A549 (cell line): ENCODE measurements around the gene RBM47. TPM values are rescaled to one million over a fixed set of nuclear protein-coding genes. Genes with fewer than 3 reads are reported as not detected.
A peak's percentile ranks its signal among the peaks of the same experiment; 100 is the strongest.

ENCODE experiments used
- ATAC-seq, 2 experiments: fragments of 200-7000 bp in 1 of 2; fragments of >200 bp in 1 of 2; cut with Nextera tagmentation in 1 of 2; cut with Tn5 transposase in 1 of 2; 3 replicates each; pipeline versions ENCODE4 v1.8.0 to v1.9.1; 2018 to 2020; ENCODE audit warnings: mild to moderate bottlenecking in 1 of 2, moderate library complexity in 1 of 2
- CTCF ChIA-PET: fragments of 300-600 bp; sonication (Branson Sonifier 250); formaldehyde crosslinking; extraction: SDS; loops from one replicate; lab custom pipeline; 2021; ENCODE audit warnings: antibody characterized with exemption, inconsistent platforms; lab: Yijun Ruan, JAX
- POLR2A ChIA-PET: fragments of 350-600 bp; formaldehyde crosslinking; extraction: SDS; loops from one replicate; lab custom pipeline; 2021; ENCODE audit warnings: antibody characterized with exemption, inconsistent platforms; lab: Yijun Ruan, JAX
- DNase-seq, 2 experiments: peaks; one replicate each; pipeline versions ENCODE4 v3.0.0 to v3.0.0-alpha.2; 2011 to 2016; ENCODE audit warnings: low read depth in 1 of 2, low spot score in 1 of 2
- FAIRE-seq: peaks from 2 replicates; lab custom pipeline; 2011; peaks lifted over from hg19 to GRCh38; lab: Jason Lieb, UNC
- H3K27ac ChIP-seq, 2 experiments: fragments of >200 bp; sonication (Bioruptor Twin); formaldehyde crosslinking; 3 replicates each; pipeline ENCODE4 v1.5.1; 2016 to 2017
- H3K4me1 ChIP-seq: fragments of >200 bp; sonication (Bioruptor Twin); formaldehyde crosslinking; 3 replicates; pipeline ENCODE4 v1.6.1; 2016
- H3K4me2 ChIP-seq: fragments of >200 bp; sonication (Bioruptor Twin); formaldehyde crosslinking; 3 replicates; pipeline ENCODE4 v1.6.1; 2016
- H3K4me3 ChIP-seq: fragments of >200 bp; sonication (Bioruptor Twin); formaldehyde crosslinking; 3 replicates; pipeline ENCODE4 v1.5.1; 2016
- H3K9me3 ChIP-seq: fragments of >200 bp; sonication (Bioruptor Twin); formaldehyde crosslinking; 3 replicates; pipeline ENCODE4 v1.6.1; 2016
- ATOH8 ChIP-seq: fragments of 250-450 bp; sonication (Bioruptor Pico); IDR thresholded peaks from 2 replicates; pipeline ENCODE4 v1.5.0; 2020; ENCODE audit warnings: low read depth, mild to moderate bottlenecking, moderate library complexity
- CEBPB ChIP-seq, 2 experiments: fragments of >200 bp in 1 of 2; sonication (Bioruptor Twin) in 1 of 2; formaldehyde crosslinking in 1 of 2; IDR thresholded peaks; 2 replicates each; pipeline ENCODE4 v1.6.1; 2012 to 2016
- E2F6 ChIP-seq: IDR thresholded peaks from 2 replicates; pipeline ENCODE4 v1.6.1; 2012; ENCODE audit warnings: low read depth, borderline replicate concordance
- EHF ChIP-seq: fragments of 250-450 bp; sonication (Bioruptor Pico); IDR thresholded peaks from 2 replicates; pipeline ENCODE4 v1.5.0; 2020; ENCODE audit warnings: mild to moderate bottlenecking
- EHMT2 ChIP-seq: fragments of 200-600 bp; sonication (generic); IDR thresholded peaks from 2 replicates; pipeline ENCODE4 v1.6.1; 2016; ENCODE audit warnings: antibody characterized with exemption, low read depth, mild to moderate bottlenecking, moderate library complexity
- FOSL2 ChIP-seq, 2 experiments: fragments of 450-650 bp in 1 of 2; fragments of >200 bp in 1 of 2; sonication (Bioruptor Twin) in 1 of 2; formaldehyde crosslinking; IDR thresholded peaks; 2 replicates each; pipeline versions ENCODE4 v1.5.0 to v1.6.1; 2016 to 2020; ENCODE audit warnings: mild to moderate bottlenecking in 1 of 2, moderate library complexity in 1 of 2
- GATA3 ChIP-seq: IDR thresholded peaks from 2 replicates; pipeline ENCODE4 v1.6.1; 2012; ENCODE audit warnings: borderline replicate concordance
- HDAC2 ChIP-seq: fragments of 200-600 bp; sonication (generic); IDR thresholded peaks from 2 replicates; pipeline ENCODE4 v1.6.1; 2016
- HEYL ChIP-seq: fragments of 250-450 bp; sonication (Bioruptor Pico); IDR thresholded peaks from 2 replicates; pipeline ENCODE4 v1.8.0; 2021; ENCODE audit warnings: mild to moderate bottlenecking, moderate library complexity
- HOXB5 ChIP-seq: fragments of 250-450 bp; sonication (Bioruptor Pico); IDR thresholded peaks from 2 replicates; pipeline ENCODE4 v1.5.0; 2020; ENCODE audit warnings: mild to moderate bottlenecking, moderate library complexity
- KDM5A ChIP-seq: fragments of 200-600 bp; sonication (generic); IDR thresholded peaks from 2 replicates; pipeline ENCODE4 v1.6.1; 2016; ENCODE audit warnings: antibody characterized with exemption, mild to moderate bottlenecking
- MAFK ChIP-seq: fragments of 450-650 bp; IDR thresholded peaks from 2 replicates; pipeline ENCODE4 v1.6.1; 2014; ENCODE audit not compliant: partially characterized antibody
- NFE2L2 ChIP-seq: fragments of 150-350 bp; conservative IDR thresholded peaks from 2 replicates; pipeline ENCODE4 v1.6.1; 2014; ENCODE audit warnings: low read length
- NR3C1 ChIP-seq: fragments of >200 bp; sonication (Bioruptor Twin); formaldehyde crosslinking; IDR thresholded peaks from 3 replicates; pipeline ENCODE4 v1.6.1; 2017
- PHF8 ChIP-seq: fragments of 200-600 bp; sonication (generic); IDR thresholded peaks from 2 replicates; pipeline ENCODE4 v1.6.1; 2016; ENCODE audit warnings: low read depth, mild to moderate bottlenecking, antibody characterized with exemption, moderate library complexity, borderline replicate concordance
- SREBF2 ChIP-seq: fragments of 450-650 bp; IDR thresholded peaks from 2 replicates; pipeline ENCODE4 v1.6.1; 2014; ENCODE audit warnings: mild to moderate bottlenecking, moderate library complexity
- TFCP2L1 ChIP-seq: fragments of 250-450 bp; sonication (Bioruptor Pico); IDR thresholded peaks from 2 replicates; pipeline ENCODE4 v1.5.0; 2021; ENCODE audit warnings: mild to moderate bottlenecking
- ZFP36 ChIP-seq: fragments of 450-650 bp; IDR thresholded peaks from 2 replicates; pipeline ENCODE4 v1.6.1; 2014; ENCODE audit warnings: borderline replicate concordance; ENCODE audit not compliant: partially characterized antibody
- ZSCAN20 ChIP-seq: fragments of 250-450 bp; sonication (Bioruptor Pico); IDR thresholded peaks from 2 replicates; pipeline ENCODE4 v1.8.0; 2022; ENCODE audit warnings: mild to moderate bottlenecking, moderate library complexity
- WGBS: methylation state at CpG from one replicate; pipeline ENCODE4 v1.1.6; 2017; ENCODE audit errors: missing lambda C conversion rate; 5-methylcytosine and 5-hydroxymethylcytosine counted together
- polyA plus RNA-seq, 4 experiments: library from polyadenylated mRNA; depleted of rRNA in 3 of 4; stranded (reverse); fragments of >200 nt; fragmentation: RNase III in 1 of 4; extraction: RNeasy Plus Mini Kit Qiagen cat#74134 plus additional on column Dnase treatment in 1 of 4; gene quantifications; 2 replicates in 3 of 4; 3 replicates in 1 of 4; pipeline ENCODE4 v1.2.3, GENCODE V29; 2011 to 2017
- TF ChIP-seq, protein P1 (sequence below): IDR thresholded peaks from 2 replicates; pipeline ENCODE4 v1.6.1; 2012

RBM47 gene
- polyA plus RNA-seq, 2 of the 4 experiments (the other 2 are of a cell fraction), result 38.1 to 43.3 TPM

GRCh38 chr4:40526741-40527140 is 102.9 kb downstream of the RBM47 start (continued):
- TF ChIP-seq EHF (CRISPR knock-in tag), result no peak
- TF ChIP-seq, protein P1, sequence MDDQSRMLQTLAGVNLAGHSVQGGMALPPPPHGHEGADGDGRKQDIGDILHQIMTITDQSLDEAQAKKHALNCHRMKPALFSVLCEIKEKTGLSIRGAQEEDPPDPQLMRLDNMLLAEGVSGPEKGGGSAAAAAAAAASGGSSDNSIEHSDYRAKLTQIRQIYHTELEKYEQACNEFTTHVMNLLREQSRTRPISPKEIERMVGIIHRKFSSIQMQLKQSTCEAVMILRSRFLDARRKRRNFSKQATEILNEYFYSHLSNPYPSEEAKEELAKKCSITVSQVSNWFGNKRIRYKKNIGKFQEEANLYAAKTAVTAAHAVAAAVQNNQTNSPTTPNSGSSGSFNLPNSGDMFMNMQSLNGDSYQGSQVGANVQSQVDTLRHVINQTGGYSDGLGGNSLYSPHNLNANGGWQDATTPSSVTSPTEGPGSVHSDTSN, result no peak
- no peak for TF ChIP-seq EHMT2

- Histone ChIP-seq H3K4me3 (peak overlapping the region; percentile 18; the same call in 1 of the 3 replicates), H3K27ac (peak overlapping the region; percentile 84 to 98), H3K4me1 (peaks cover 38% of the 10 kb centered on the region), H3K9me3 (no peaks in the 10 kb centered on the region), H3K4me2 (peak overlapping the region; percentile 91)
- DNase-seq (peak; percentile 48 to 82), FAIRE-seq (peak; percentile 73), ATAC-seq (peak; percentile 94 to 95)
- TF ChIP-seq MAFK, result peak; percentile 99
- TF ChIP-seq CEBPB (IDR thresholded peaks at IDR 0.05), result peak in 1 of 2 experiments; percentile 28; a peak in 1 of 4 replicates
- TF ChIP-seq FOSL2 (IDR thresholded peaks at IDR 0.05), result peak; percentile 33; the same call in 1 of the 2 replicates
- peak; percentile 86 for TF ChIP-seq FOSL2 (CRISPR knock-in tag; IDR thresholded peaks at IDR 0.05)
- TF ChIP-seq KDM5A, result no peak
- TF ChIP-seq NFE2L2, result peak; percentile 99
- 0 out of 2 replicates have a peak, but pooled peaks have one; percentile 31 for TF ChIP-seq HOXB5
- ChIA-PET CTCF (interaction anchor here (0.6 to 1.1 kb wide), 3 partner anchors 7 to 37 kb away, joined by 3 read pairs; no protein-coding TSS in a partner anchor), POLR2A (no interaction called here)
- 1% methylated on average over 8 of the region's 8 CpGs for WGBS
Observed at GRCh38 chr4:40525752-40526598, 103.7 kb downstream of the RBM47 start.

DNA sequence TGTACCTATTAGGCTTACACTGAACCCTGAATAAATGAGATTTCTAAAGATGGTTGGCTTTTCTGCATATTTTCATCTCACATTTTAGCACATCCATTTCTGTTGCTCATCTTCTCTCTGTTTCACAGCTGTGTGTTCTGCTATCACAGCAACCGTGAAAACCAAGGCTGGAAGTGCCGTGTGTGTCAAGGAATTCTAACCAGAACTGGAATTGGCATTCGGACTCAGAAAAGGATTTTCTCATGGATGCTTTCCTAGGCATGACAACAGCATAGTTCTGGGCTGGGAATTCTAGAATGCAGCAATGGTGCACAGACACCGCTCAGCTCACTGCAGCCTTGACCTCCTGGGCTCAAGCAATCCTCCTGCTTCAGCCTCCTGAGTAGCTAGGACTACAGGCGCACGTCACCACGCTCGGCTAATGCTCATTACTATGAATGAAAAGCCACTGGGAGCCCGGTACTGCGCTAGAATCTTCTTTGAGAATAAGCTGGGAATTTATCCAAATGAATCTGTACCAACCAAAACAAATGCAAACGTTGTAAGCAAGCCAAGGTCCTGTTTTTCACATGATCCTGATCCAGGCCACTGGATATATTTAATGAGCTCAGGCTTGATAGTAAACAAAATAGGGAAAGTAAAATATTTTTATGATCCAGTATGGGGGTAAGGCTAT is 105.2 kb downstream of the RBM47 start:
- DNase-seq, result no peak
- ChIA-PET CTCF (no interaction called here), POLR2A (interaction anchor here (0.7 kb wide), 1 partner anchor 10 kb away, joined by 3 read pairs; no protein-coding TSS in a partner anchor)
- H3K9me3 ChIP-seq, result no peaks in the 10 kb centered on the region
- peak overlapping the region; percentile 84 to 98 for H3K27ac ChIP-seq
- peaks cover 40% of the 10 kb centered on the region for H3K4me1 ChIP-seq
- no peak for ATAC-seq
- FAIRE-seq, result no peak
- WGBS, result 92% methylated on average over 11 of the region's 11 CpGs
- TF ChIP-seq NR3C1, result no peak
- no peak for TF ChIP-seq ZFP36
- no peak for TF ChIP-seq GATA3
- TF ChIP-seq EHMT2, result no peak
- no peak for TF ChIP-seq HEYL (CRISPR knock-in tag)
- TF ChIP-seq ZSCAN20 (CRISPR knock-in tag), result no peak
- no peak for TF ChIP-seq MAFK
- TF ChIP-seq SREBF2, result no peak
- TF ChIP-seq CEBPB (IDR thresholded peaks at IDR 0.05), result no peak
- TF ChIP-seq PHF8, result no peak
- TF ChIP-seq, protein P1, result no peak
- TF ChIP-seq E2F6, result no peak
- no peak for TF ChIP-seq TFCP2L1 (CRISPR knock-in tag)
- TF ChIP-seq ATOH8 (CRISPR knock-in tag), result no peak
- no peak for TF ChIP-seq HDAC2
- TF ChIP-seq, all 56 proteins: peak for 0
- Histone ChIP-seq H3K4me3 (no peak overlapping the region), H3K4me2 (peak overlapping the region; percentile 91)
